ENCODE results near the gene CLDN19. TPM values are rescaled to one million over a fixed set of nuclear protein-coding genes. Genes with fewer than 3 reads are reported as not detected.

Gene CLDN19
- total RNA-seq, 4 donors from 2014 or later = 0.99 to 1.9 (median 1.1) TPM; not detected in 1

DNA sequence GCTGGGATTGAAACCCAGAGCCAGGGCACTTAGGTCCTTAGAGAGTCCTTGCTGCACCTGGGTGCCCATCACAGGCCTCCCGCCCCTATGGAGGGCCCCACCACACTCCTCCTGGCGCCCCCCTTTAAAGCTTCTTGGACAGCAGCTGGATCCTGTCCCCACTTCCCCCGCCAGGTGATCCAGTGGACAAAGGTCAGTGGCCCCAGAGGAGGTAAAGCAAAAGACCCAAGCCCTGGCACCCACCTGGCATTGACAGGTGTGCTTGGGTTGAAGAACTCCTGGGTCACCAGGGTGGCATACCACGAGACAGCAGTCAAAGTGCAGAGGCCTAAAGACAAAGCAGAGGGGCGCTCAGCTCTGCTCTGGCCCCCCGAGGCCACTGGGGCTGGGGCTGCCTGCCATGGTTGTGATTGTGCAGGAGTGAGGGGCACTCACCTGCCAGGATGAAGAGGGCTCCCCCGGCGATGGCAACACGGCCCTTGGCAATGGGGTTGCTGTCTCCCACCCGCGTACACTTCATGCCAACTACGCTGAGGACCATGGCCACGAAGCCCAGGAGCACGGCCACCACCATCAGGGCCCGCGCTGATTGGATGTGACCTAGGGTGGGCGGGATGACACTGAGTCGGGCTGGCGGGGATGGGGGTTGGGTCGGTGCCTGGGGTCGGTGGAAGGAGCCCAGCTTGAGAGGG is 1.9 kb downstream of the CLDN19 start:
- Histone ChIP-seq H3K4me1 (no peaks in the 10 kb centered on the region), H3K27me3 (peaks cover 0 to 11% (median 0%) of the 10 kb centered on the region in 4 donors), H3K27ac (replicated peaks in 1 of 4) (no peak overlapping the region), H3K9me3 (no peaks in the 10 kb centered on the region), H3K36me3 (no peaks in the 10 kb centered on the region), H3K4me3 (no peak overlapping the region)
- 92% methylated on average over 15 of the region's 21 CpGs for WGBS
- intact Hi-C loops (cut with DNase I) = no loop called here
- no peak for DNase-seq (ENCODE audit: extremely low spot score)
- TF ChIP-seq EP300 (IDR thresholded peaks at IDR 0.05) (no peak), CTCF (IDR thresholded peaks at IDR 0.05) (no peak), POLR2AphosphoS5 (IDR thresholded peaks at IDR 0.05) (no peak), POLR2A (IDR thresholded peaks at IDR 0.05; ENCODE audit: low read depth) (no peak)

GRCh38 chr1:42737257-42737656 is 2.8 kb downstream of the CLDN19 start:
- no peak for DNase-seq (ENCODE audit: extremely low spot score)
- TF ChIP-seq POLR2A (IDR thresholded peaks at IDR 0.05; ENCODE audit: low read depth) (no peak), POLR2AphosphoS5 (IDR thresholded peaks at IDR 0.05) (no peak), EP300 (IDR thresholded peaks at IDR 0.05) (no peak), CTCF (IDR thresholded peaks at IDR 0.05) (no peak)
- WGBS = 56% methylated on average over 5 of the region's 5 CpGs
- H3K27ac ChIP-seq (replicated peaks in 1 of 4) = no peak overlapping the region
- H3K4me1 ChIP-seq = no peaks in the 10 kb centered on the region
- no peaks in the 10 kb centered on the region for H3K36me3 ChIP-seq
- no peak overlapping the region for H3K4me3 ChIP-seq
- no peaks in the 10 kb centered on the region for H3K9me3 ChIP-seq
- peaks cover 0 to 11% (median 0%) of the 10 kb centered on the region in 4 donors for H3K27me3 ChIP-seq
- intact Hi-C loops (cut with DNase I) = no loop called here

DNA sequence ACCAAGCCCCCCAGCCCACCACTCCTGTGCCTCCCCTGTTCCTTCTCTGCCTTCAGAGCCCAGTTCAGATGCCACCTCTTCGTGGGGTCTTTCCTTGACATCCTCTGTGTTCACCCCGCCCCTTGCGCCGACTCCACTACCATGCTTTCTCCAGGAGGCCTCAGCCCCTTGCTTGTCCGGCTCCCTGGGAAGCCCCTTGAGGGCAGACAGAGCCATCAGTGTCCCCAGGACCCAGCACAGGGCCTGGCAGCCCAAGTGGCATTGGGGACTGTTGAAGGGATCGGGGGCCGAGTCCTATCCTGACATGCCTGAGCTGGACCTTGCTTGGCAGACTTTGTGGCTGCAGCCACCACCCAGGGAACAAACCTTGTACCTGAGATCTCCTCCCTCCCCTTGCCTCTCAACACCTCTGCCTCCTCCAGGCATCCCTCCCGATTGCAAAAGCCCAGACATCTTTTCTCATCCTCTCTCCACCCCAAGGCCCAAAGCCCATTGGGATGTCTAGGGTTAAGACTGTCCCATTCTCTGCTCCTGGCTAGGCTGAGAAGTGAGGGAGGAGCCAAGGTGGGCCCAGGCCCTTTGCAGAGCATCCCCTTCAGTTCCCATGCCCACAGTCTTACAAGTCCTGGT is 3.4 kb downstream of the CLDN19 start:
- intact Hi-C loops (cut with DNase I) = no loop called here
- H3K9me3 ChIP-seq = no peaks in the 10 kb centered on the region
- peaks cover 0 to 11% (median 0%) of the 10 kb centered on the region in 4 donors for H3K27me3 ChIP-seq
- no peaks in the 10 kb centered on the region for H3K36me3 ChIP-seq
- 96% methylated on average over 8 of the region's 8 CpGs for WGBS
- no peak for DNase-seq (ENCODE audit: extremely low spot score)
- H3K27ac ChIP-seq (replicated peaks in 1 of 4) = no peak overlapping the region
- TF ChIP-seq POLR2A (IDR thresholded peaks at IDR 0.05; ENCODE audit: low read depth) (no peak), EP300 (IDR thresholded peaks at IDR 0.05) (no peak), POLR2AphosphoS5 (IDR thresholded peaks at IDR 0.05) (no peak), CTCF (IDR thresholded peaks at IDR 0.05) (no peak)
- no peak overlapping the region for H3K4me3 ChIP-seq
- no peaks in the 10 kb centered on the region for H3K4me1 ChIP-seq

DNA sequence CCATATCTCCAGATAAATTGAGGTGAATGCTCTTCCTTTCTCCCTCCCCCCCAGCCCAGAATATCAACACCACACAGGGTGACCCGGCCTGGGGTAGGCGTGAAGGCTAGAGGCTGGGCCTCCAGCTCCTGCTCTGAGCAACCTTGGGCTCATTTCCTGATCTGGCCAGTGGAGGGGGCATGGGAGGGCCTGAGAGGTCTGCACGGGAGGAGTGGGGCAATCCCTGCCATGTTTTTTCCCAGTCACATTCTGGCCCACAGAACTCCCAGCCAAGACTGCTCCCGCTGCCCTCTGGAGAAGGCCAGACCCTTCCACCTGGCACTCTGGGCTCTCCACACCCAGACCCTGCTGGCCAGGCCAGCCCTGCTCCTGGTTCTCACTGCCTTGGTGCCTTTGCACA is 3.9 kb downstream of the CLDN19 start:
- H3K4me3 ChIP-seq = no peak overlapping the region
- no peaks in the 10 kb centered on the region for H3K4me1 ChIP-seq
- TF ChIP-seq CTCF (IDR thresholded peaks at IDR 0.05) (no peak), POLR2AphosphoS5 (IDR thresholded peaks at IDR 0.05) (no peak), EP300 (IDR thresholded peaks at IDR 0.05) (no peak), POLR2A (IDR thresholded peaks at IDR 0.05; ENCODE audit: low read depth) (no peak)
- H3K9me3 ChIP-seq = no peaks in the 10 kb centered on the region
- peaks cover 0 to 11% (median 0%) of the 10 kb centered on the region in 4 donors for H3K27me3 ChIP-seq
- H3K27ac ChIP-seq (replicated peaks in 1 of 4) = no peak overlapping the region
- intact Hi-C loops (cut with DNase I) = no loop called here
- WGBS = 70% methylated on average over 4 of the region's 4 CpGs
- DNase-seq (ENCODE audit: extremely low spot score) = peak; percentile 45
- H3K36me3 ChIP-seq = no peaks in the 10 kb centered on the region

Measured in esophagus muscularis mucosa (tissue), 4 donors.